HCT116 (cell line): Measurements from ENCODE around the gene MT3. TPM values are rescaled to one million over a fixed set of nuclear protein-coding genes. Genes with fewer than 3 reads are reported as not detected.

Experiments used
- ATAC-seq: fragments of 200-7000 bp; cut with Tn5 transposase; 2 replicates; pipeline ENCODE4 v1.9.1; 2020; ENCODE audit warnings: mild to moderate bottlenecking, moderate library complexity
- BruUV-seq: library from RNA; stranded (reverse); fragments of 400-500 nt; replicated peaks from 2 replicates; lab custom pipeline; 2021; lab: Mats Ljungman, UMichigan
- CTCF ChIA-PET: fragments of 300-600 bp; sonication (Branson Sonifier 250); formaldehyde crosslinking; loops from one replicate; lab custom pipeline; 2021; ENCODE audit warnings: antibody characterized with exemption; lab: Charles Lee
- POLR2A ChIA-PET: fragments of 300-600, 350-600 bp; sonication (Branson Sonifier 250); formaldehyde crosslinking; loops from one replicate; lab custom pipeline; 2021; ENCODE audit warnings: antibody characterized with exemption; lab: Charles Lee
- RAD21 ChIA-PET, 2 experiments: fragments of 300-600 bp; sonication (Branson Sonifier 250); formaldehyde crosslinking; loops; one replicate each; lab custom pipeline; 2023; ENCODE audit warnings: low total read pairs in 2 of 2; ENCODE audit not compliant: uncharacterized antibody in 2 of 2, unreplicated experiment in 2 of 2, low non-redundant PET in 1 of 2; lab: Charles Lee
- DNase-seq: peaks from one replicate; pipeline ENCODE4 v3.0.0-alpha.2; 2010; ENCODE audit warnings: low read depth, low spot score
- H2AFZ ChIP-seq: fragments of 200-600 bp; shearing (Covaris generic), sonication (generic); 2 replicates; pipeline ENCODE4 v1.6.1; 2017; ENCODE audit warnings: low read depth, mixed run types, mixed read lengths, antibody characterized with exemption, low read length; ENCODE audit not compliant: poor library complexity, severe bottlenecking
- H3K27ac ChIP-seq: 2 replicates; pipeline ENCODE4 v1.5.1; 2012; ENCODE audit warnings: low read depth, low read length
- H3K27me3 ChIP-seq: fragments of 200-600 bp; sonication (generic); 2 replicates; pipeline ENCODE4 v1.6.1; 2016; ENCODE audit warnings: mixed run types, low read length, mixed read lengths; ENCODE audit not compliant: insufficient read depth
- H3K36me3 ChIP-seq, 2 experiments: fragments of 200-500 bp in 1 of 2; fragments of 200-600 bp in 1 of 2; sonication (Bioruptor generic) in 1 of 2; sonication (generic) in 1 of 2; 2 replicates each; pipeline versions ENCODE4 v1.5.1 to v1.6.1; 2014 to 2016; ENCODE audit warnings: low read length in 2 of 2, inconsistent platforms in 1 of 2, mixed read lengths in 1 of 2, mixed run types in 1 of 2; ENCODE audit not compliant: insufficient read depth in 2 of 2, control insufficient read depth in 1 of 2
- H3K4me1 ChIP-seq, 2 experiments: fragments of 200-600 bp in 1 of 2; sonication (generic) in 1 of 2; 2 replicates each; pipeline versions ENCODE4 v1.5.1 to v1.6.1; 2012 to 2017; ENCODE audit warnings: low read length in 2 of 2, inconsistent platforms in 1 of 2, mild to moderate bottlenecking in 1 of 2, mixed read lengths in 1 of 2, mixed run types in 1 of 2, moderate library complexity in 1 of 2; ENCODE audit not compliant: insufficient read depth in 2 of 2, control insufficient read depth in 1 of 2
- H3K4me2 ChIP-seq: fragments of 200-600 bp; sonication (generic); 2 replicates; pipeline ENCODE4 v1.6.1; 2017; ENCODE audit warnings: mixed run types, low read length, mixed read lengths
- H3K4me3 ChIP-seq, 2 experiments: fragments of 200-600 bp in 1 of 2; sonication (generic) in 1 of 2; replicated peaks in 1 of 2; 2 replicates each; pipeline ENCODE4 v1.5.1; 2011 to 2016; ENCODE audit warnings: low read length in 2 of 2, control low read depth in 1 of 2, low read depth in 1 of 2, mild to moderate bottlenecking in 1 of 2, mixed read lengths in 1 of 2, mixed run types in 1 of 2
- H3K79me2 ChIP-seq: fragments of 200-600 bp; sonication (generic); 2 replicates; pipeline ENCODE4 v1.6.1; 2017; ENCODE audit warnings: mild to moderate bottlenecking, mixed run types, low read length, moderate library complexity, mixed read lengths; ENCODE audit not compliant: insufficient read depth
- H3K9ac ChIP-seq: fragments of 200-600 bp; sonication (generic); 2 replicates; pipeline ENCODE4 v1.6.1; 2016; ENCODE audit warnings: low read length, mixed read lengths
- H3K9me2 ChIP-seq: fragments of 200-600 bp; sonication (generic), shearing (Covaris generic); 2 replicates; pipeline ENCODE4 v1.6.1; 2017; ENCODE audit warnings: mixed run types, mild to moderate bottlenecking, moderate library complexity; ENCODE audit not compliant: insufficient read depth
- H3K9me3 ChIP-seq, 2 experiments: fragments of 200-500 bp in 1 of 2; fragments of 200-600 bp in 1 of 2; sonication (Bioruptor generic) in 1 of 2; sonication (generic) in 1 of 2; 2 replicates each; pipeline ENCODE4 v1.6.1; 2014 to 2017; ENCODE audit warnings: low read length in 2 of 2, mixed read lengths in 2 of 2, inconsistent platforms in 1 of 2, low read depth in 1 of 2, mild to moderate bottlenecking in 1 of 2, mixed run types in 1 of 2, moderate library complexity in 1 of 2; ENCODE audit not compliant: control insufficient read depth in 1 of 2, insufficient read depth in 1 of 2
- H4K20me1 ChIP-seq: fragments of 200-600 bp; sonication (generic), shearing (Covaris generic); 2 replicates; pipeline ENCODE4 v1.6.1; 2017; ENCODE audit warnings: mixed run types, mild to moderate bottlenecking, moderate library complexity; ENCODE audit not compliant: insufficient read depth
- EZH2 ChIP-seq: fragments of 200-600 bp; sonication (generic); IDR thresholded peaks from 2 replicates; pipeline ENCODE4 v1.6.1; 2017; ENCODE audit warnings: antibody characterized with exemption, mixed run types
- EZH2phosphoT487 ChIP-seq: fragments of 200-600 bp; IDR thresholded peaks from 2 replicates; pipeline ENCODE4 v1.6.1; 2018; ENCODE audit warnings: antibody characterized with exemption, borderline replicate concordance
- POLR2A ChIP-seq: IDR thresholded peaks from 2 replicates; pipeline ENCODE4 v1.7.0; 2011; ENCODE audit warnings: borderline replicate concordance; ENCODE audit not compliant: insufficient read depth, insufficient read length; ENCODE audit errors: extremely low read depth
- SP1 ChIP-seq: IDR thresholded peaks from 2 replicates; pipeline ENCODE4 v1.6.1; 2012; ENCODE audit warnings: low read depth
- YY1 ChIP-seq: IDR thresholded peaks from 2 replicates; pipeline ENCODE4 v1.6.1; 2011; ENCODE audit warnings: low read length, low read depth, moderate library complexity, mild to moderate bottlenecking; ENCODE audit not compliant: insufficient replicate concordance; ENCODE audit errors: extremely low read depth
- intact Hi-C: fragments of 100-400 bp; cut with micrococcal nuclease; formaldehyde crosslinking; loops from 2 replicates; pipeline ENCODE4 v1.10.0; 2022
- total RNA-seq: library from RNA; stranded (reverse); gene quantifications from one replicate; pipeline ENCODE4 v1.2.1, GENCODE V29; 2021; ENCODE audit not compliant: unreplicated experiment
- TF ChIP-seq, protein P1 (sequence below): IDR thresholded peaks from 2 replicates; pipeline ENCODE4 v1.6.1; 2011; ENCODE audit warnings: mild to moderate bottlenecking, low read length, moderate library complexity; ENCODE audit not compliant: insufficient replicate concordance; ENCODE audit errors: extremely low read depth
- TF ChIP-seq, protein P2 (sequence below): IDR thresholded peaks from 2 replicates; pipeline ENCODE4 v1.6.1; 2012; ENCODE audit warnings: low read depth
- TF ChIP-seq, protein P3 (sequence below): IDR thresholded peaks from 2 replicates; pipeline ENCODE4 v1.6.1; 2012

Gene MT3
- total RNA-seq, 1 experiment from 2014 or later = not detected

DNA sequence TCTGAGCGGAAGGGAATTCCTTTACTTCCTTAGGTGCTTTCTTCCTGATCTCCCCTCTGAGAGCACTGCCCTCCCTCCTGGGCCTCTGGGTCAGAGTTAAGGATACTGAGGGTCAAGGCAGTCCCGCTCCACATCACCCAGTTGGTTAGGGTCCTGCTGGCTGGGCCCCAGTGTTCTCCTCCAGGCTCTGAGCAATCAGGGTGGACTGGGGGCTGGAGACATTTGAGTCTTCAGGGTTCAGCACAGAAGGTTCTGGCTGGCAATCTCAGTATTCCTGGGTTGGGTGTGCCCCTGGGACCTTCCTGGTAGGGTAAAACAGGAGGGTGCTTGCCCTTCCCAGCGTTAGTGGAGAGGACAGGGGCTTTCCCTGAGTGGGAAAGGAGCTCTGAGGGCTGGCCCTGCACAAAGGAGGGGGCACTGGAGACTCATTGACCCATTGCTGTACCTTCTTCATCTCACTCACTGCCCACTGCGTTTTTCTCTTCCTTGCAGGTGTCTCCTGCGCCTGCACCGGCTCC is 43.6 kb downstream of the MT3 start:
- no peak overlapping the region for H3K4me2 ChIP-seq
- no peak for ATAC-seq
- H3K9me2 ChIP-seq = no peaks in the 10 kb centered on the region
- H3K27ac ChIP-seq = no peak overlapping the region
- H3K36me3 ChIP-seq = no peaks in the 10 kb centered on the region
- no peaks in the 10 kb centered on the region for H3K9me3 ChIP-seq
- no peak overlapping the region for H3K9ac ChIP-seq
- peaks cover 3 to 19% of the 10 kb centered on the region in 2 experiments; a peak in 3 of 4 replicates for H3K4me1 ChIP-seq
- no peak for DNase-seq
- no peaks in the 10 kb centered on the region for H3K79me2 ChIP-seq
- H3K4me3 ChIP-seq = no peak overlapping the region
- no peak overlapping the region for H2AFZ ChIP-seq
- TF ChIP-seq EZH2 (no peak), POLR2A (no peak), EZH2phosphoT487 (no peak), YY1 (no peak), SP1 (no peak)
- TF ChIP-seq, protein P1, sequence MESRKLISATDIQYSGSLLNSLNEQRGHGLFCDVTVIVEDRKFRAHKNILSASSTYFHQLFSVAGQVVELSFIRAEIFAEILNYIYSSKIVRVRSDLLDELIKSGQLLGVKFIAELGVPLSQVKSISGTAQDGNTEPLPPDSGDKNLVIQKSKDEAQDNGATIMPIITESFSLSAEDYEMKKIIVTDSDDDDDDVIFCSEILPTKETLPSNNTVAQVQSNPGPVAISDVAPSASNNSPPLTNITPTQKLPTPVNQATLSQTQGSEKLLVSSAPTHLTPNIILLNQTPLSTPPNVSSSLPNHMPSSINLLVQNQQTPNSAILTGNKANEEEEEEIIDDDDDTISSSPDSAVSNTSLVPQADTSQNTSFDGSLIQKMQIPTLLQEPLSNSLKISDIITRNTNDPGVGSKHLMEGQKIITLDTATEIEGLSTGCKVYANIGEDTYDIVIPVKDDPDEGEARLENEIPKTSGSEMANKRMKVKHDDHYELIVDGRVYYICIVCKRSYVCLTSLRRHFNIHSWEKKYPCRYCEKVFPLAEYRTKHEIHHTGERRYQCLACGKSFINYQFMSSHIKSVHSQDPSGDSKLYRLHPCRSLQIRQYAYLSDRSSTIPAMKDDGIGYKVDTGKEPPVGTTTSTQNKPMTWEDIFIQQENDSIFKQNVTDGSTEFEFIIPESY = no peak
- TF ChIP-seq, protein P2, sequence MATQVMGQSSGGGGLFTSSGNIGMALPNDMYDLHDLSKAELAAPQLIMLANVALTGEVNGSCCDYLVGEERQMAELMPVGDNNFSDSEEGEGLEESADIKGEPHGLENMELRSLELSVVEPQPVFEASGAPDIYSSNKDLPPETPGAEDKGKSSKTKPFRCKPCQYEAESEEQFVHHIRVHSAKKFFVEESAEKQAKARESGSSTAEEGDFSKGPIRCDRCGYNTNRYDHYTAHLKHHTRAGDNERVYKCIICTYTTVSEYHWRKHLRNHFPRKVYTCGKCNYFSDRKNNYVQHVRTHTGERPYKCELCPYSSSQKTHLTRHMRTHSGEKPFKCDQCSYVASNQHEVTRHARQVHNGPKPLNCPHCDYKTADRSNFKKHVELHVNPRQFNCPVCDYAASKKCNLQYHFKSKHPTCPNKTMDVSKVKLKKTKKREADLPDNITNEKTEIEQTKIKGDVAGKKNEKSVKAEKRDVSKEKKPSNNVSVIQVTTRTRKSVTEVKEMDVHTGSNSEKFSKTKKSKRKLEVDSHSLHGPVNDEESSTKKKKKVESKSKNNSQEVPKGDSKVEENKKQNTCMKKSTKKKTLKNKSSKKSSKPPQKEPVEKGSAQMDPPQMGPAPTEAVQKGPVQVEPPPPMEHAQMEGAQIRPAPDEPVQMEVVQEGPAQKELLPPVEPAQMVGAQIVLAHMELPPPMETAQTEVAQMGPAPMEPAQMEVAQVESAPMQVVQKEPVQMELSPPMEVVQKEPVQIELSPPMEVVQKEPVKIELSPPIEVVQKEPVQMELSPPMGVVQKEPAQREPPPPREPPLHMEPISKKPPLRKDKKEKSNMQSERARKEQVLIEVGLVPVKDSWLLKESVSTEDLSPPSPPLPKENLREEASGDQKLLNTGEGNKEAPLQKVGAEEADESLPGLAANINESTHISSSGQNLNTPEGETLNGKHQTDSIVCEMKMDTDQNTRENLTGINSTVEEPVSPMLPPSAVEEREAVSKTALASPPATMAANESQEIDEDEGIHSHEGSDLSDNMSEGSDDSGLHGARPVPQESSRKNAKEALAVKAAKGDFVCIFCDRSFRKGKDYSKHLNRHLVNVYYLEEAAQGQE = no peak
- TF ChIP-seq, protein P3, sequence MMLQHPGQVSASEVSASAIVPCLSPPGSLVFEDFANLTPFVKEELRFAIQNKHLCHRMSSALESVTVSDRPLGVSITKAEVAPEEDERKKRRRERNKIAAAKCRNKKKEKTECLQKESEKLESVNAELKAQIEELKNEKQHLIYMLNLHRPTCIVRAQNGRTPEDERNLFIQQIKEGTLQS = no peak
- TF ChIP-seq, all 23 proteins: peak for 0
- Histone ChIP-seq H3K27me3 (no peaks in the 10 kb centered on the region), H4K20me1 (no peaks in the 10 kb centered on the region)
- intact Hi-C loops = no loop called here
- ChIA-PET RAD21 (no interaction called here), POLR2A (interaction anchor here (1.0 kb wide), 1 partner anchor 7 kb away, joined by 3 read pairs; the partner anchor contains the start of gene MT1E), CTCF (no interaction called here)
- BruUV-seq = no TSS peak
